Measurements from ENCODE around the gene DDX50.

DNA sequence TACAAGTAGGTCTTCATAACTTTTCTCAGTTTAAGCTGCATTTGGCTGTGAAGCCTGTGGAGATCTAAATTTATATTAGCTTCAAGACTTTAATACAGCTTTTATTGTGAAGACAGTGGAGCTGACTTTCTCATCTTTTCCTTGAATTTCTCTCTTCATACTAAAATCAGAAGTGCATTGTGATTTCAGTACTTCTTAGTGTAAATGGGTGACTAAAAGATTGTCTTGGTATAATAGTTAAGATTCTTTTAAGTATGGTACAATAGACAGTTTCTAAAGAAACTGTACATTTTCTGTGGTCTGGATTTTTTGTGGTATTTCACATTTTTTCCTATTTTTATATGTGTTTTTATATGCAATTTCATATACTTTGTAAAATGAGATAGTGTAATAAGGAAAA is 33.9 kb downstream of the DDX50 start:
- TF ChIP-seq POLR2AphosphoS5 (IDR thresholded peaks at IDR 0.05): no peak
- TF ChIP-seq, protein P1, sequence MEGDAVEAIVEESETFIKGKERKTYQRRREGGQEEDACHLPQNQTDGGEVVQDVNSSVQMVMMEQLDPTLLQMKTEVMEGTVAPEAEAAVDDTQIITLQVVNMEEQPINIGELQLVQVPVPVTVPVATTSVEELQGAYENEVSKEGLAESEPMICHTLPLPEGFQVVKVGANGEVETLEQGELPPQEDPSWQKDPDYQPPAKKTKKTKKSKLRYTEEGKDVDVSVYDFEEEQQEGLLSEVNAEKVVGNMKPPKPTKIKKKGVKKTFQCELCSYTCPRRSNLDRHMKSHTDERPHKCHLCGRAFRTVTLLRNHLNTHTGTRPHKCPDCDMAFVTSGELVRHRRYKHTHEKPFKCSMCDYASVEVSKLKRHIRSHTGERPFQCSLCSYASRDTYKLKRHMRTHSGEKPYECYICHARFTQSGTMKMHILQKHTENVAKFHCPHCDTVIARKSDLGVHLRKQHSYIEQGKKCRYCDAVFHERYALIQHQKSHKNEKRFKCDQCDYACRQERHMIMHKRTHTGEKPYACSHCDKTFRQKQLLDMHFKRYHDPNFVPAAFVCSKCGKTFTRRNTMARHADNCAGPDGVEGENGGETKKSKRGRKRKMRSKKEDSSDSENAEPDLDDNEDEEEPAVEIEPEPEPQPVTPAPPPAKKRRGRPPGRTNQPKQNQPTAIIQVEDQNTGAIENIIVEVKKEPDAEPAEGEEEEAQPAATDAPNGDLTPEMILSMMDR (IDR thresholded peaks at IDR 0.05): no peak
